Cardiac ventricle fibroblast (primary cell): ENCODE data around the gene COP1. TPM values are rescaled to one million over a fixed set of nuclear protein-coding genes. Genes with fewer than 3 reads are reported as not detected.

Source experiments
- total RNA-seq: library from RNA; depleted of rRNA; stranded (reverse); fragments of >200 nt; gene quantifications from 2 replicates; pipeline ENCODE4 v1.2.3, GENCODE V29; 2015

Gene COP1
- total RNA-seq, result 26.8 and 41.8 TPM in 2 replicates

DNA sequence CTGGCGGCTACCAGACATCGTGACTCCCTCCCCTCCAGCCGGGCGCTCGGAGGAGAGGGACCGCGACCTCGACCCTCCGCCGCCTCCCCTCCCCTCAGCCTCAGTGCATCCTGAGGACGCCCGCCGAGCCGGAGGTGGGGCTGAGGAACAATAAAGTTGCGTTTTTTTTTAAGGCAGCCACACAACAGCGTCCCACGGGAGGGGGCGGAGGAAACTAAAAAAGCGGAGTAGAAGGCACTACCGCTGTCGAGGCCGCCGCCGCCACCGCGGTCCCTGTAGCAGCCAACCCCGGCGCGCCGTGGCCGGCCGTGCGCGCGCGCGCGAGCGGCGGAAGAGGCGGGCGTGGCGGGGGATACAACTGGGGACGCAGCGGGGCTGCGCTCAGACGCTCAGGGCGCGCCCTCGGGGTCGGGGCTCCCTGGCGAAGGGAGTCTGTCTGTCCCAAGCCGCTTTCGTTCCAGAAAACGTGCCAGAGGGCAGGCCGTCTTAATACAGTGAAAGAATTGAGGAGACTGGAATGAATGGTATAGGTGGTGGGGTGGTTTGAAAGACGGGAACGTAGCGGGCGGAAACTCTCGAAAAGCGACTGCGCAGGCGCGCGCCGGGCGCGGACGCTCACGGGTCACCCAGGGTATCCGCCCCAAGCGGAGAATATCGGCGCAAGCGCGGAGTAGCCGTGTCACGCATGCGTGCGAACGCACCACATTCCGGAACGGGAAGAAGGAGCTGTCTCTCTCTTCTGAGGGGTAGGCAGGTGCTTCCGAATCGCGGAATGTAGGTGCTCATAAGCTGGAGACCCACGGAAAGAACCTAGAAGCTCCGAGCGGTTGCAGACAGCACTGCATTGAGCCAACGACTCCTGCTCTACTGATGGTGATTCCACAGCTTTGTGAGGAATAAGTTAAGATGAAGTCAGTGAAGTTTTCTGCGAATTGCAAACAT lies at the start of gene COP1:
Gene COP1, minus strand, starts transcription at position 326 of the 942 bp plus-strand sequence. Its CDS starts 308 bp downstream, at position 18.

